ENCODE measurements around the gene CR1.

DNA sequence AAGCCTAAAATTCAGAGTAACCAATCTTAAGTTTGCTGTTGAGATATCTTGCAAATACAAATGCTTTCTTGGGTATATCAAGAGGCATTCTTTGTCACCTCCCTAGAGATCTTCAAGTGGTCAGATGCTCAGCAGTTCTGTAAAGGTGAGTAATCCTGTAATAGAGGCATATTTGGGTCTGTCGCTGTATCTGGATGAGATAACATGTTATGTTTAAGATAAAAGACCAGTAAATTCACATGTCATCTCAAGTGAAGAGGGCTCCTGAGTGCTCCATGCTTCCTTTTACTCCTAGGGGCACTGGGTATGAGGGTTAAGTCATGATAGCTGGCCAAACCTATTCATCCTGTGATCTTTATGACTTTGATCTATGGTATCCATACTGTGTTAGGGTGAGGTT, 34.3 kb upstream of the CR1 start:
- TF ChIP-seq, protein P1, sequence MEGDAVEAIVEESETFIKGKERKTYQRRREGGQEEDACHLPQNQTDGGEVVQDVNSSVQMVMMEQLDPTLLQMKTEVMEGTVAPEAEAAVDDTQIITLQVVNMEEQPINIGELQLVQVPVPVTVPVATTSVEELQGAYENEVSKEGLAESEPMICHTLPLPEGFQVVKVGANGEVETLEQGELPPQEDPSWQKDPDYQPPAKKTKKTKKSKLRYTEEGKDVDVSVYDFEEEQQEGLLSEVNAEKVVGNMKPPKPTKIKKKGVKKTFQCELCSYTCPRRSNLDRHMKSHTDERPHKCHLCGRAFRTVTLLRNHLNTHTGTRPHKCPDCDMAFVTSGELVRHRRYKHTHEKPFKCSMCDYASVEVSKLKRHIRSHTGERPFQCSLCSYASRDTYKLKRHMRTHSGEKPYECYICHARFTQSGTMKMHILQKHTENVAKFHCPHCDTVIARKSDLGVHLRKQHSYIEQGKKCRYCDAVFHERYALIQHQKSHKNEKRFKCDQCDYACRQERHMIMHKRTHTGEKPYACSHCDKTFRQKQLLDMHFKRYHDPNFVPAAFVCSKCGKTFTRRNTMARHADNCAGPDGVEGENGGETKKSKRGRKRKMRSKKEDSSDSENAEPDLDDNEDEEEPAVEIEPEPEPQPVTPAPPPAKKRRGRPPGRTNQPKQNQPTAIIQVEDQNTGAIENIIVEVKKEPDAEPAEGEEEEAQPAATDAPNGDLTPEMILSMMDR (IDR thresholded peaks at IDR 0.05; ENCODE audit: low read depth, low read length) = no peak
- no peak for TF ChIP-seq EZH2phosphoT487 (IDR thresholded peaks at IDR 0.05; ENCODE audit: low read depth)

Data from OCI-LY3 (cell line).